Measurements from ENCODE around the gene NOL7.

DNA sequence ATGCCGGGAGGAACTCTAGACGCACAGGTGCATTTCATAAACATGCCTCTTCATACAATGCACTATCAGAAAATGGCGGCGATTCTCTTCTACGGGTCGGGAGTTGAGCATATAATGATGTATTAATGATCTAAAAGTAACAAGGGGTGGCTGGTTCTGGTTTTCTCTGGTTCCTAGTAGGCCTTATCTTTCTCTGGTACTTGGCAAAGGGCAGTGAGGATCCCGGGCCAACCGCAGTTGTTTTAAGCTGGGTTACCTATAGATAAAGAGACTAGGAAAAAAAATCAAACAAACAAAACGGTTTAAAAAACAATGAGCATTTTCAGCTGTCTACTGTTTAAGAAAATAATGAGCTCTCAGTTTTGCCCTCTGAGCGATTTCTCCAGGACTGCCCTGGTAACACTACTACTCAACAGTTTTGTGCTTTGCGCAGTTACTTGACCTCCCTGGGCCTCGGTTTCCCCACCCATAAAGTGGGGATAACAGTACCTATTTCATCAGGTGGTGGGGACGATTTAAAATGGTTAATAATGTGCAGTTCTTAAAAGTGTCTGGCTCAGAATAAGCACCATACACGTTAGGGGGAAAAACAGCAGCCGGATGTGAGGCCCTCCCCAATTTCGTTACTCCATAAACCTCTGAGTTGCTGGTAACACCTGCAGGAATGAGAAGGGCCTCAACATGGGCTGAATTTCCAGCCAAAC lies 42.0 kb upstream of the NOL7 start:
- TF ChIP-seq CTCF (IDR thresholded peaks at IDR 0.05 in 4 of 5, conservative IDR thresholded peaks at IDR 0.05 in 1 of 5) (no peak), POLR2A (IDR thresholded peaks at IDR 0.05) (no peak)

Measured in gastrocnemius medialis (tissue), 4 donors.